ENCODE data around the gene PTPRK.
A peak's percentile ranks its signal among the peaks of the same experiment; 100 is the strongest.

The PTPRK gene

GRCh38 chr6:128277379-128277778 is 243.0 kb downstream of the PTPRK start:
- DNase-seq = no peak

DNA sequence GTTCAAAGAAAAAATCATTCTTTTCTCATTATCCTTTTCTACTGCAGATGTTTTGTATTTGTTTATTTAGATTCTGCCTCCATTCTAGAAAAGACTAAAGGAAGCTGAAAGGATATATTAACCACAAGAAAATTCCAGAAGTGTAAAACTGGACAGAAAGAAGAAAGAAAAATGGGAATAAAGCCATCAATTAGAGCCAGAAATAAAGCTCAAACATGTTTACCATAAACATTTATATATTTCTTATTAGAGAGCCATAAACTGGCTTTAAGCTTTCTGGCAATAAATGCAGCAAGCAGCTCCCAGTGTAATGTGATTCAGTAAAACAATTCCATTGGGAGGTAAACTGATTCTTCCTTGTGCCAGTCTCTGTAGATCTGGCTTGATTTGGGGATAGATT is 244.1 kb downstream of the PTPRK start:
- no peak for DNase-seq

DNA sequence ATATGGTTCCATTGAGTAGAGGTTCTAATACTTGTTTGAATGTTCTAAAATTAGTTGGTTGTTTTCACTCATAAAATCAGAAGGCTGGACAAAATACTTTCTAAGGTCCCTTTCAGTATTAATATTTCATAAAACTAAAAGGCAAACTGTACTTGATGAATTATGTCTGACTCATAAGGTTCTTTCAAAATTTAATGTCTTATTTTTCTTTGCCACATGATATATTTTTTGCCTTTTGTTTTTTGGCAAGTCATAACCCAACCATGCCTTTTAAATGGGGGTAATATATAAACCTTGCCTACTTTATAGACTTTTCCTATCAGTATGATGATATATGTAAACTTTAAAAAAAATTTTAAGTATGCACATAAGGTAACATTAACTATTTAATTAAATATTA is 244.7 kb downstream of the PTPRK start:
- no peak for DNase-seq

- no peak for DNase-seq
Measured at GRCh38 chr6:128275030-128275429, 245.4 kb downstream of the PTPRK start.

DNA sequence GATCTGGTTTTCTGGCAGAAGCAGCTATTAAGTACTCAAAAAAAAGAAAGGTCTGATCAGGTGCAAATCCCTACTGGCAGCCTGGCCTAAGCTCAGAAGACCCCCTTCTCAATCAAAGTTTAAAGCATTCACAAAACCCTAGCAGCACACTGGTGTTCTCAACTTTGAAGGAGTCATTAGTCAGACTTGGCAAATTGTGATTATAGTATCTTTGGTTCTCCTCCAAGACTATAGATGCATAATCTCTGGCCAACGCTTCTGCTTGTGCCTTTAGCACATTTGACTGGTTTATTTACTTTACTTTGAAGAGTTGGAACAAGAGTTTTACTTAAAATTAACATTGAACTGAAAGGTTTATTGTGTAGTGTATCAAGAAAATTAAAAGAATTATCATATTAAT is 248.9 kb downstream of the PTPRK start:
- DNase-seq = no peak

- DNase-seq = no peak
Measured at GRCh38 chr6:128271011-128271410, 249.4 kb downstream of the PTPRK start.

DNA sequence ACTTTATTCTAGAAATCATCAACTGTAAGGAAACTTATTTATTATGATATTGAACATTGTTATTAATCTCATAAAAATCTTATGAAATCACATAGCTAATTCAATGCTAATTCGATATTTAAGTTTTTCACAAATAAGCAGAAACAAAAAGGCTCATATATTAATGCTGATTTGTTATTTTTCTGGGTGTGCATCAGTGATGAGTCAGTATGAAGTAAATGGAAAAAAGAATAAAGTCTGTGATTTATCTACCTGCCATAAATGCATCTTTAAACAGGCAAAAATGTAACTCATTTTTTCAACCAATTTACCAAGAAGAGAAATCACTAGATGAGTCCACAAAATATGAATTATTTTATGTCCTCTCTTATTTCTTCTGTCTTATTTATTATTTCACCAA is 253.5 kb downstream of the PTPRK start:
- no peak for DNase-seq

- DNase-seq = no peak
Measured at GRCh38 chr6:128265706-128266105, 254.7 kb downstream of the PTPRK start.

GRCh38 chr6:128259730-128260685 is 260.4 kb downstream of the PTPRK start:
- no peak for DNase-seq

DNA sequence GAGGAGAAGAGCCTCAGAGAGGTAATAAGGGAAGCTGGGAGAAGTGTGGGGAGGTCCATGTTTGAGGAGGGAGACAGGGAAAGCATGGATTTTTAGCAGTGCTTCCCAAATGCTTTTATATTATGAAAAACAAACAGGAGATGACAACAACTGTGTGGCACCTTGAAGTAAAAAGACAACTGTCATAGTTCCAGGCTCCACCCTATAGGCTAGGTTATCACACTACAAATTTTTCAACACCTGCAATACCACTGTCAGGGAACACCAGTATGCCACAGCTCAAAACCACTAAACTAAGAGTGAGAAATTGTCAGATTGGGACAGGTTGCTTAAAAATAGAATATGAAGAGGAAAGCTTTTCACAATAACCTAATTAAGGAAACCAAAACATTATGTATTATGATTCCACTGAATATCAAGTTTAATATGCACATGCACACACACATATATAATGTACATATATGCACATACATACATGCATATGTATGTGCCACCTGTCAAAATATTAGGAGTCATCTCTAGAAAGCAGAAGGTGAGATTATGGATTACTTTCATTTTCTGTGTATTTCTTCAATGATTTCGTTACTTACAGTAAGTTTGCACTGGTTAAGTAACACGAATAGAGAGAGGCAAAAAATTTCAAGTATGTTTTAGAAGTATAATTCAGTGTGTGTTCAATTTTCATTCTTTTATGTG is 261.2 kb downstream of the PTPRK start:
- DNase-seq = no peak

- DNase-seq = no peak
Measured at GRCh38 chr6:128256095-128256494, 264.3 kb downstream of the PTPRK start.

DNA sequence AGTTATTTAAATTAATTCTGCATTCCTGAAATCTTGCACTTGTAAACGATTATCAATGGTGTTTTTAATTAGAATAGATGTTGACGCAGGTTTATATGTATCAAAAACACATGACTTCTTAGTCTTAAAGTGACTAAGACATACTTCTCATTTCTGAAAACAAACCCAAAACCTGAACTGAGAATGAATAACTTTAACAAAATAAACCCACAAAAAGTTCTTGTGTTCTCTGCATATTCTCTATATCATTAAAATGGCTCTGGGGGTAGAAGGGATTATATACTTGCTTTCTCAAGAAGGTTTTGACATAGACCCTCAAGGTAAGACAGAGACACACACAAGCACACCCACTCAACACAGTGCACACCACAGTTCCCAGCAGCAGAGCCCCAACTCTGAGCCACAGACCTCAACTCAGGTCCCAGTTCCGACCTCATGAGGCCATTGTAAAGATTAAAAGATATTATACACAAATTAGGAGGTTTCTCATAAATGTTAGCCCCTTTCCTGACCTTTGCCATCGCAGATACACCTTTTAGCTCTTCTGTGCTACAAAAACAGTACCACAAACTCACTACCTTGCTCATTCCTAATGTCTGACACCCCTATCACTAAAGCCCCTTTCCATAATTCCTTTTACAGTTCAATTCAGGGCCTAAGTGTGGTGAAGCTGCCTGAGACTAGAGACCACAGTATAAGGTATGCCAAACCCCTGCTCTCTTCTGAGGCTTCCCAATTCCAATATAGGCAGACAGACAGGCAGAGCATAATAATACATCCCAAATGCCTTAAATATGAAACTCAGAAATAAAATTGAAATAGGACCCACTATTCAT is 267.8 kb downstream of the PTPRK start:
- peak; percentile 1 for DNase-seq

DNA sequence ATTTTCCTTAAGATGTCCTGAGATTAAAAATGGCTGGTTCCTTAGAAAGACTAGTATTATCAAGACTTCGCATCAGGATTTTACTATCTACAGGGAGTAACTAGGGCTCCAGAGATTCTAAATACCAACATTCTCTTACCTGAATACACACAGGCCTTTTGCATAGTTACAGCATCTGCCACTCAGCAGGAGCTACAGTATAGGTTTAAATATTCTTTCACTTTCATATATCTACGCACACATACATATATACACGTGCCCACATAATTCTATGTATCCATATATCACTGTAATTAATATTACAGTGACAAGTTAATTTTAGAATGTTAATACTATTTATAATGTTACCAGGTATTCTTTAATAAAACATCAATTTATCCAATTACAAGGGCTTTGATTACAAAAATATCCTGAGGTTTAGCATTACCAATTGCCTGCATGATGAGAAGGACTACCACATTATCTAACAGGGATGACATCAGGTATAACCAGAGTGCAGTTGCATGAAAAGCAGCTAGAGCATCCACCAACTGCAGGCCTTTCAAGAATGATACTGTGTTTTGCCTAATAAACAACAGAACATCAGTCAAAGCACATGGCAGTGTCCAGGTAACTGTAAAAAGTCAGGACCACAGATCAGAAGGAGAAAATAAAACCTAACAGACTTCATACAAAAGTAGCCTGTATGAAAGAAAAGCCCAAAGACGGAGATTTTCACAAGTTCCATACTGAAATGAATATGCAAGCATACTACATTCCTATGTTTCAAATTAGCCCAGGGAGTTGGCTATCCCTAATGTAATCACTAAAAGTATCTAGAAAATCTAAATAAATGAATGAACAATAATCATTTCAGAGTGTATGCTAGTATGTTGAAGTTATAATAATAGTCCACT is 268.7 kb downstream of the PTPRK start:
- no peak for DNase-seq

- DNase-seq = no peak
Measured at GRCh38 chr6:128250370-128251070, 269.9 kb downstream of the PTPRK start.

GRCh38 chr6:128249429-128249828 is 271.0 kb downstream of the PTPRK start:
- DNase-seq = no peak

DNA sequence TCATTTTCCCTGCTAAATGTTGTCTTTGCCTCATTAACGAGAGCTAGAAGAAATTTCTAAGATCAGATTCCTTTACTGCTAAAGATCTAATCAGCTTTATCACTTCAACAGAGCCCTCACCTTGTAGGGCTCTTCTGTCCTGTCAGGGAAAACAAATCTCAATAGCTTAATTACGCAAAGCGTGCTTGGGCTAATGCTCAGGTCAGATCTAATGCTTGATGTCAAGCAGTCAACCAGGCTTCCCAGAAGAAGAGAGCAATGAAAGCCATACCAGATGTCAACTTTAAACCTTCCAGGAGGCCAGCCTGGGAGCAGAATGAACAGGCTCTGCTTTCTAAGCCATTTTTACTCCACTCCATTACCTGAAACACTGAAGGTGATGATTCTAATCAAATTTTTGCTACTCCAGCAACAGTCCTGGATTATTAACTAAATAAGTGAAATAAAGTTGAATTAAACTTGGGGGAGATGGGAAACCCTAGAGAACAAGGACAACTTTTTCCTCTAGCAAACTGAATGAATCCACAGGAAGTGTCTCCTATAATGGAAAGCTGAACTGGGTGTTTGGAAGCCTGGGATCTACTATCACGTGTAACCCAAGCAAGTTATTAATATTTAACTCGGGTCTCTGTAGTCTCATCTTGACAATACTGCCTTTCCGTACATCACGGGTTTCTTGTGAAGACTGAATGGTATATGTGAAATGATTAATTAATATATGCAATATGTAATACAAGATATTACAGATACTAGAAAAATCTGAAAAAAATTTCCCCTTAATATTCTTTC is 273.7 kb downstream of the PTPRK start:
- no peak for DNase-seq

DNA sequence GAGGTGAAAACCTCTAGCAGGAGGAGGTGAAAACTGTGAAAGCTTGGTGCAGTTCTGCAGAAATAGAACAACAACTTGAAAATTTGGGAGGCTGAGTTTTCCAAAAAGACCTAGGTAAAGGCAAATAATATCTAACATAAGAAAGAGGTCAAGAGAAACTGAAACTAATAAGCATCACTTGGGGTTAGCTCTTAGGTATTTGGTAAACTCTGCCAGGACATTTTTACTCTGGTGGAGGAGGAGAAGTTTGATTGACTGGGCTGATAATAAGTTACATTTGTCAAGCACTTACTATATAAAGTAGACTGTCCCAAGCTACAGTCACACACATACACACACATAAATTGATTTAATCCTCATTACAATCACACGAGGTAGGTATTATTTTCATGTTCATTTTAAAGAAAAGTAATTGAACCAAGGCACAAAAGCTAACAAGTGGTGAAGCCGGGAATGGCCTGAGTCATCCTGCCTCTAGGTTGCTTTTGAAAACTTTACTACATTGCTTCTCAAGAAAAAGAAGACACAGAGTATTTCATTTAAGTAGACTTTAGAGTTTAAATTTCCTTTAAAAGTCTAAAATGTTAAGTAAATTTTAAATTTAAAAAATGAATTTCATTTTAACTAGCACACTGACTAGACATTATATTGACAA is 275.5 kb downstream of the PTPRK start:
- no peak for DNase-seq

DNA sequence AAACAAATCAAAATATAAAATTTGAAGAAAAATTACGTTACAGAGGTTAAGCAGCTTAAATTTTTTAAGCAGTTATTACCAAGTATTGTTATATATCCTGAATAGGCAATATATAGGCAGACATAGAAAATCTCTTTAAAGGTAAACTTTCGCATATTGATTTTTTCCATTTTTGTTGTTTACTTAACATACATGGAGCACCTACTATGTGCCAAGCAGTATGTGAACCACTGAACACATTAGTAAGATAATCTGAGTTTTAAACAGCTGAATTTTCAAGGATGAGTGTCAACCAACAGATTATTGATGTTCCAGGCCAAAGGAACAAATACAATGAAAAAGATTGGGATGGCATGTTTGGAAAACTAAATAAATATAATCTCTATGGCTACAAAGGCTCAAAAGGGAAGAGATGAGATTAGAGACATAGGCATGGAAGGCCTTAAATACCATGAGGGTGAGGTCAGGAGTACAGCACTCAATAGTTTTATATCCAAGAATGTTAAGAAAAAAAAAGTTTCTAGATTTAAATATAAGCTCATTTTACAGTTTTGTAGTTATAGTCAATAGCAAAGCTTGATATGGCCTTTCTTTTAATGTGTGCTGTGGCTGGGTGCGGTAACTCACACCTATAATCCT is 277.5 kb downstream of the PTPRK start:
- no peak for DNase-seq

DNA sequence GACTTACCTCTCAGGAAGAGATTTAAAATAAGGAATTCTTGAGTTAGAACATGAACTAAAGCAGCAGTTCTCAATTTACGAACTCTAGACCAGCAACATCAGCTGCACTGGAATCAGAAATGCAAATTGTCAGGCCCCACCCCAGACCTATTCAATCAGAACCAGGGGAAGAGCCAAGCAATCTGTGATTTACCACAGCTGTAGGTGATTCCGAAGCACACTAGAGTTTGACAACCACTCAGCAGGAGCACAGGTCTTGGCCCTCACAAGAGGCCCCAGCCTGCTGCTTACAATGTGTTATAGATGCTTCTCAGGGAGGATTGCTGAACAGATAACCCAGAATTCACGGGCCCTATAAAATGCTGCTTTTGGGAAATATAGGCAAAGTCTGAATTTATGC is 279.2 kb downstream of the PTPRK start:
- DNase-seq = no peak

DNA sequence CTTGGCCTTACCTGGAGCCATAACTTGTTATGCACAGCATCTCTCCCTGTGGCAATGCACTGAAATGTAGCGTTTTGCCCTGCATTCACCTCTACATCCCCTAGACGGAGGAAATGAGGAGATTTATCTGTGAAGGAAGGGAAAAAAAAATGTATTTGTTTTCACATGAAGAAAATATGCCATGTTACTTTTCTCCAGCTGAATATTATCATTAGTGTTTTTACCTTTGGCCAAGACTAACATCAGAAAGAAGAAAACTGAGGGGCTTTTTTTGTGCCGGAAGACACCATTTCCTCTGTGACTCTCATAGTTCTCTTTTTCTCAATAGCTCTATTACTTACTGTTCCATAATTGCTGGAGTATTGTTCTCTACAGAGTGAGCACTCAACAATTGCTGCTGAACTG is 280.4 kb downstream of the PTPRK start:
- DNase-seq = no peak

Measured in stimulated activated naive CD4-positive, alpha-beta T cell treated with Interleukin-2 at 50 U/mL for 16 hours (primary cell).